Measurements from ENCODE around the gene MGAT5B. TPM values are rescaled to one million over a fixed set of nuclear protein-coding genes. Genes with fewer than 3 reads are reported as not detected.

The MGAT5B gene
- total RNA-seq, 1 experiment from 2014 or later = 4.4 TPM

DNA sequence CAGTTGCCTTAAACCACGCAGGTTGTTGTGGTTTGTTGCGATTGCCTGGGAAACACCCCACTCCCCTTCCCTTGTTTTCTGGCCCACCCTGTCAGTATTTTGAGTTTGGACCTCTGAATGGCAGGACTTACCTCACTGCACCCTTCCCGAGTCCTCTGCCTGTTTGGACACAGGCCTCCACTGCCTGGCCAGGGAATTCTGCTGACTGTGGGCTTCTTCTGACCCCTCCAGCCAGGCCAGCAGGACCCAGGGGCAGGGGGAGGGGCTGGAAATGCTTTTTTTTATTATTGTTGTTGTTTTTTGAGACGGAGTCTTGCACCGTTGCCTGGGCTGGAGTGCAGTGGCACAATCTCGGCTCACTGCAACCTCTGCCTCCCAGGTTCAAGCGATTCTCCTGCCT, 4.2 kb upstream of the MGAT5B start:
- intact Hi-C loops (cut with micrococcal nuclease) = no loop called here

More for the DNA sequence above, 4.2 kb upstream of the MGAT5B start:
- Histone ChIP-seq H3K9ac (ENCODE audit: low read length) (no peak overlapping the region), H3K9me2 (ENCODE audit: insufficient read depth) (no peaks in the 10 kb centered on the region), H2AFZ (ENCODE audit: low read depth, low read length, poor library complexity, severe bottlenecking) (no peak overlapping the region), H3K4me1 (ENCODE audit: control insufficient read depth in 1 of 2, insufficient read depth in 2 of 2, low read length in 2 of 2) (peaks cover 8 to 18% of the 10 kb centered on the region in 2 experiments), H4K20me1 (ENCODE audit: insufficient read depth) (no peaks in the 10 kb centered on the region), H3K79me2 (ENCODE audit: insufficient read depth, low read length) (no peaks in the 10 kb centered on the region), H3K36me3 (ENCODE audit: control insufficient read depth in 1 of 2, insufficient read depth in 2 of 2, low read length in 2 of 2) (no peaks in the 10 kb centered on the region), H3K27me3 (ENCODE audit: insufficient read depth, low read length) (no peaks in the 10 kb centered on the region), H3K4me3 (replicated peaks in 1 of 2; ENCODE audit: low read depth in 1 of 2, low read length in 2 of 2) (no peak overlapping the region), H3K27ac (ENCODE audit: low read depth, low read length) (no peak overlapping the region), H3K9me3 (ENCODE audit: control insufficient read depth in 1 of 2, insufficient read depth in 1 of 2, low read depth in 1 of 2, low read length in 2 of 2) (no peaks in the 10 kb centered on the region), H3K4me2 (ENCODE audit: low read length) (no peak overlapping the region)
- no TSS peak for BruUV-seq (replicated peaks)
- ATAC-seq (no peak), DNase-seq (ENCODE audit: low read depth, low spot score) (no peak)
- ChIA-PET RAD21 (ENCODE audit: low non-redundant PET in 1 of 2, low total read pairs in 2 of 2, uncharacterized antibody in 2 of 2, unreplicated experiment in 2 of 2) (no interaction called here), POLR2A (no interaction called here), CTCF (interaction anchor here (0.9 kb wide), 1 partner anchor 202 kb away, joined by 3 read pairs; no protein-coding TSS in a partner anchor)
- TF ChIP-seq ZFX (IDR thresholded peaks at IDR 0.05) = no peak
- TF ChIP-seq, protein P1, sequence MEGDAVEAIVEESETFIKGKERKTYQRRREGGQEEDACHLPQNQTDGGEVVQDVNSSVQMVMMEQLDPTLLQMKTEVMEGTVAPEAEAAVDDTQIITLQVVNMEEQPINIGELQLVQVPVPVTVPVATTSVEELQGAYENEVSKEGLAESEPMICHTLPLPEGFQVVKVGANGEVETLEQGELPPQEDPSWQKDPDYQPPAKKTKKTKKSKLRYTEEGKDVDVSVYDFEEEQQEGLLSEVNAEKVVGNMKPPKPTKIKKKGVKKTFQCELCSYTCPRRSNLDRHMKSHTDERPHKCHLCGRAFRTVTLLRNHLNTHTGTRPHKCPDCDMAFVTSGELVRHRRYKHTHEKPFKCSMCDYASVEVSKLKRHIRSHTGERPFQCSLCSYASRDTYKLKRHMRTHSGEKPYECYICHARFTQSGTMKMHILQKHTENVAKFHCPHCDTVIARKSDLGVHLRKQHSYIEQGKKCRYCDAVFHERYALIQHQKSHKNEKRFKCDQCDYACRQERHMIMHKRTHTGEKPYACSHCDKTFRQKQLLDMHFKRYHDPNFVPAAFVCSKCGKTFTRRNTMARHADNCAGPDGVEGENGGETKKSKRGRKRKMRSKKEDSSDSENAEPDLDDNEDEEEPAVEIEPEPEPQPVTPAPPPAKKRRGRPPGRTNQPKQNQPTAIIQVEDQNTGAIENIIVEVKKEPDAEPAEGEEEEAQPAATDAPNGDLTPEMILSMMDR (IDR thresholded peaks at IDR 0.05 in 2 of 3, conservative IDR thresholded peaks at IDR 0.05 in 1 of 3; ENCODE audit: borderline replicate concordance in 1 of 3, insufficient read depth in 1 of 3, low read depth in 2 of 3, low read length in 2 of 3) = no peak
- TF ChIP-seq, protein P2, sequence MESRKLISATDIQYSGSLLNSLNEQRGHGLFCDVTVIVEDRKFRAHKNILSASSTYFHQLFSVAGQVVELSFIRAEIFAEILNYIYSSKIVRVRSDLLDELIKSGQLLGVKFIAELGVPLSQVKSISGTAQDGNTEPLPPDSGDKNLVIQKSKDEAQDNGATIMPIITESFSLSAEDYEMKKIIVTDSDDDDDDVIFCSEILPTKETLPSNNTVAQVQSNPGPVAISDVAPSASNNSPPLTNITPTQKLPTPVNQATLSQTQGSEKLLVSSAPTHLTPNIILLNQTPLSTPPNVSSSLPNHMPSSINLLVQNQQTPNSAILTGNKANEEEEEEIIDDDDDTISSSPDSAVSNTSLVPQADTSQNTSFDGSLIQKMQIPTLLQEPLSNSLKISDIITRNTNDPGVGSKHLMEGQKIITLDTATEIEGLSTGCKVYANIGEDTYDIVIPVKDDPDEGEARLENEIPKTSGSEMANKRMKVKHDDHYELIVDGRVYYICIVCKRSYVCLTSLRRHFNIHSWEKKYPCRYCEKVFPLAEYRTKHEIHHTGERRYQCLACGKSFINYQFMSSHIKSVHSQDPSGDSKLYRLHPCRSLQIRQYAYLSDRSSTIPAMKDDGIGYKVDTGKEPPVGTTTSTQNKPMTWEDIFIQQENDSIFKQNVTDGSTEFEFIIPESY (IDR thresholded peaks at IDR 0.05; ENCODE audit: extremely low read depth, insufficient replicate concordance, low read length) = no peak
- TF ChIP-seq ELF1 (IDR thresholded peaks at IDR 0.05; ENCODE audit: borderline replicate concordance, low read depth) = no peak
- no peak for TF ChIP-seq SP1 (IDR thresholded peaks at IDR 0.05; ENCODE audit: low read depth)
- no peak for TF ChIP-seq EZH2phosphoT487 (IDR thresholded peaks at IDR 0.05; ENCODE audit: borderline replicate concordance)
- no peak for TF ChIP-seq YY1 (IDR thresholded peaks at IDR 0.05; ENCODE audit: extremely low read depth, insufficient replicate concordance, low read depth, low read length)
- TF ChIP-seq POLR2AphosphoS5 (IDR thresholded peaks at IDR 0.05; ENCODE audit: low read depth, low read length) = no peak
- no peak for TF ChIP-seq CEBPB (IDR thresholded peaks at IDR 0.05; ENCODE audit: low read depth)
- no peak for TF ChIP-seq RAD21 (IDR thresholded peaks at IDR 0.05; ENCODE audit: low read depth)
- no peak for TF ChIP-seq EGR1 (IDR thresholded peaks at IDR 0.05; ENCODE audit: low read depth)
- TF ChIP-seq SIN3A (IDR thresholded peaks at IDR 0.05; ENCODE audit: low read depth) = no peak
- no peak for TF ChIP-seq CBX3 (IDR thresholded peaks at IDR 0.05; ENCODE audit: low read depth)
- TF ChIP-seq, protein P3, sequence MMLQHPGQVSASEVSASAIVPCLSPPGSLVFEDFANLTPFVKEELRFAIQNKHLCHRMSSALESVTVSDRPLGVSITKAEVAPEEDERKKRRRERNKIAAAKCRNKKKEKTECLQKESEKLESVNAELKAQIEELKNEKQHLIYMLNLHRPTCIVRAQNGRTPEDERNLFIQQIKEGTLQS (IDR thresholded peaks at IDR 0.05) = no peak
- TF ChIP-seq TCF7L2 (IDR thresholded peaks at IDR 0.05; ENCODE audit: borderline replicate concordance, extremely low read depth, insufficient read depth, insufficient read length) = no peak
- TF ChIP-seq POLR2A (IDR thresholded peaks at IDR 0.05; ENCODE audit: borderline replicate concordance, extremely low read depth, insufficient read depth, insufficient read length) = no peak
- TF ChIP-seq EZH2 (IDR thresholded peaks at IDR 0.05) = no peak
